HG02588 (cell line): ENCODE data around the gene METTL23.
"Not testable (repeated sequence)": the region's sequence is repeated elsewhere in the genome, so short reads cannot be mapped to it uniquely, and the experiment has no call there.

ENCODE experiments used
- ATAC-seq: cut with Tn5 transposase; IDR thresholded peaks from one replicate; pipeline ENCODE4 v1.9.1; 2021; ENCODE audit warnings: mild to moderate bottlenecking, moderate library complexity; ENCODE audit not compliant: unreplicated experiment

METTL23 gene

GRCh38 chr17:76732734-76733617, 6.3 kb downstream of the METTL23 start:
- ATAC-seq, result no peak

- no peak for ATAC-seq
Observed at GRCh38 chr17:76733618-76733957, 6.9 kb downstream of the METTL23 start.

- no peak for ATAC-seq
Observed at GRCh38 chr17:76734080-76734840, 7.6 kb downstream of the METTL23 start.

GRCh38 chr17:76735006-76735405, 8.4 kb downstream of the METTL23 start:
- ATAC-seq, result no peak

GRCh38 chr17:76735586-76736348, 9.1 kb downstream of the METTL23 start:
- no peak for ATAC-seq

- ATAC-seq, result peak; percentile 10
Observed at GRCh38 chr17:76736349-76737081, 9.9 kb downstream of the METTL23 start.

GRCh38 chr17:76737082-76737675, 10.5 kb downstream of the METTL23 start, which contains the start of gene SRSF2:
TSS of gene SRSF2 (minus strand) at chr17:76737331. CDS start at chr17:76737160, 171 bp downstream.
- ATAC-seq, result peak; percentile 51

- peak; percentile 66 for ATAC-seq
Observed at GRCh38 chr17:76737676-76738467, 11.2 kb downstream of the METTL23 start, which contains the start of gene MFSD11. TSS of gene MFSD11 (plus strand) at chr17:76738119. CDS start at chr17:76738353, 234 bp downstream.

GRCh38 chr17:76738468-76738850, 11.8 kb downstream of the METTL23 start:
- ATAC-seq, result no peak

- ATAC-seq, result not testable (repeated sequence)
Observed at GRCh38 chr17:76739568-76740115, 13.0 kb downstream of the METTL23 start.

GRCh38 chr17:76740329-76741118, 13.9 kb downstream of the METTL23 start:
- ATAC-seq, result no peak

GRCh38 chr17:76742958-76743357, 16.3 kb downstream of the METTL23 start:
- ATAC-seq, result no peak

- ATAC-seq, result no peak
Observed at GRCh38 chr17:76744747-76745146, 18.1 kb downstream of the METTL23 start.

GRCh38 chr17:76745785-76746184, 19.1 kb downstream of the METTL23 start:
- not testable (repeated sequence) for ATAC-seq

- ATAC-seq, result no peak
Observed at GRCh38 chr17:76747716-76748363, 21.2 kb downstream of the METTL23 start.

- ATAC-seq, result no peak
Observed at GRCh38 chr17:76748657-76749056, 22.0 kb downstream of the METTL23 start.

GRCh38 chr17:76751416-76751993, 24.9 kb downstream of the METTL23 start:
- no peak for ATAC-seq
